Stimulated activated CD4-positive, alpha-beta T cell treated with anti-CD3 and anti-CD28 coated beads, Interleukin-4, amount 100 ng/mL, for 48 hours (primary cell): Measurements from ENCODE around the gene PCDH18.
"Not testable (repeated sequence)": the region's sequence is repeated elsewhere in the genome, so short reads cannot be mapped to it uniquely, and the experiment has no call there.

ENCODE experiments used
- DNase-seq, 2 donors: peaks; one replicate each; pipeline ENCODE4 v3.0.0-alpha.2; 2020; ENCODE audit warnings: low read depth in 2 of 2

PCDH18 gene

GRCh38 chr4:137531986-137532868 is at the start of gene PCDH18:
Gene PCDH18 (minus strand): TSS chr4:137532494. CDS start chr4:137532088, 406 bp downstream.
- peak in 1 of 2 donors; percentile 4 for DNase-seq

- DNase-seq: no peak
Measured at GRCh38 chr4:137576446-137576845, 44.2 kb upstream of the PCDH18 start.

GRCh38 chr4:137572647-137573046 is 40.4 kb upstream of the PCDH18 start:
- no peak for DNase-seq

GRCh38 chr4:137572163-137572562 is 39.9 kb upstream of the PCDH18 start:
- DNase-seq: no peak

- no peak for DNase-seq
Measured at GRCh38 chr4:137559801-137560200, 27.5 kb upstream of the PCDH18 start.

GRCh38 chr4:137558951-137559350 is 26.7 kb upstream of the PCDH18 start:
- DNase-seq: no peak

GRCh38 chr4:137545461-137545861 is 13.2 kb upstream of the PCDH18 start:
- no peak for DNase-seq

- DNase-seq: no peak
Measured at GRCh38 chr4:137543648-137544047, 11.4 kb upstream of the PCDH18 start.

- no peak for DNase-seq
Measured at GRCh38 chr4:137543198-137543597, 10.9 kb upstream of the PCDH18 start.

- DNase-seq: no peak
Measured at GRCh38 chr4:137541876-137542646, 9.8 kb upstream of the PCDH18 start.

- no peak for DNase-seq
Measured at GRCh38 chr4:137541181-137541580, 8.9 kb upstream of the PCDH18 start.

- DNase-seq: no peak
Measured at GRCh38 chr4:137540356-137540755, 8.1 kb upstream of the PCDH18 start.

- no peak for DNase-seq
Measured at GRCh38 chr4:137538526-137538925, 6.2 kb upstream of the PCDH18 start.

GRCh38 chr4:137537807-137538206 is 5.5 kb upstream of the PCDH18 start:
- DNase-seq: not testable (repeated sequence)

GRCh38 chr4:137536789-137537561 is 4.7 kb upstream of the PCDH18 start:
- DNase-seq: no peak

GRCh38 chr4:137535718-137536117 is 3.4 kb upstream of the PCDH18 start:
- DNase-seq: no peak

GRCh38 chr4:137534516-137534915 is 2.2 kb upstream of the PCDH18 start:
- no peak for DNase-seq

GRCh38 chr4:137533855-137534254 is 1.6 kb upstream of the PCDH18 start:
- no peak for DNase-seq

- no peak for DNase-seq
Measured at GRCh38 chr4:137532869-137533236, 559 bp upstream of the PCDH18 start.

- no peak for DNase-seq
Measured at GRCh38 chr4:137531168-137531985, 917 bp downstream of the PCDH18 start.

GRCh38 chr4:137530176-137530575 is 2.1 kb downstream of the PCDH18 start:
- no peak for DNase-seq
